H9 (cell line): ENCODE results near the gene NIFK. TPM values are rescaled to one million over a fixed set of nuclear protein-coding genes. Genes with fewer than 3 reads are reported as not detected.

Source experiments
- DNase-seq: peaks from one replicate; pipeline ENCODE4 v3.0.0-alpha.2; 2017
- H2AFZ ChIP-seq: one replicate; pipeline ENCODE4 v1.6.1; 2013; ENCODE audit warnings: mild to moderate bottlenecking, low read length, control low read depth, moderate library complexity
- H2AK5ac ChIP-seq: 2 replicates; pipeline ENCODE4 v1.6.1; 2013; ENCODE audit warnings: low read length, control low read depth, mixed read lengths; ENCODE audit not compliant: insufficient read length
- H2BK120ac ChIP-seq: one replicate; pipeline ENCODE4 v1.6.1; 2013; ENCODE audit warnings: low read depth, mild to moderate bottlenecking, low read length, control low read depth, inconsistent platforms; ENCODE audit not compliant: poor library complexity, severe bottlenecking
- H2BK12ac ChIP-seq: 2 replicates; pipeline ENCODE4 v1.6.1; 2013; ENCODE audit warnings: low read length, control low read depth, mixed read lengths, low read depth; ENCODE audit not compliant: insufficient read length
- H2BK15ac ChIP-seq: 2 replicates; pipeline ENCODE4 v1.6.1; 2013; ENCODE audit warnings: low read depth, low read length, control low read depth
- H2BK20ac ChIP-seq: one replicate; pipeline ENCODE4 v1.6.1; 2013; ENCODE audit warnings: low read depth, mild to moderate bottlenecking, low read length, control low read depth, inconsistent platforms; ENCODE audit not compliant: poor library complexity, severe bottlenecking
- H2BK5ac ChIP-seq: 2 replicates; pipeline ENCODE4 v1.6.1; 2013; ENCODE audit warnings: low read length, control low read depth, mixed read lengths; ENCODE audit not compliant: insufficient read length
- H3K14ac ChIP-seq: 2 replicates; pipeline ENCODE4 v1.6.1; 2013; ENCODE audit warnings: low read length, control low read depth; ENCODE audit not compliant: insufficient read depth
- H3K18ac ChIP-seq: 2 replicates; pipeline ENCODE4 v1.6.1; 2013; ENCODE audit warnings: low read depth, mild to moderate bottlenecking, mixed read lengths, low read length, control low read depth; ENCODE audit not compliant: insufficient read length
- H3K23ac ChIP-seq: 2 replicates; pipeline ENCODE4 v1.6.1; 2013; ENCODE audit warnings: low read length, control low read depth, mixed read lengths, low read depth; ENCODE audit not compliant: insufficient read length
- H3K23me2 ChIP-seq: 2 replicates; pipeline ENCODE4 v1.6.1; 2013; ENCODE audit warnings: low read depth, mild to moderate bottlenecking, mixed read lengths, low read length, control low read depth; ENCODE audit not compliant: insufficient read length, poor library complexity, severe bottlenecking
- H3K27ac ChIP-seq: 2 replicates; pipeline ENCODE4 v1.5.1; 2013; ENCODE audit warnings: low read length, control low read depth, mixed read lengths, low read depth; ENCODE audit not compliant: insufficient read length
- H3K27me3 ChIP-seq: 2 replicates; pipeline ENCODE4 v1.6.1; 2013; ENCODE audit warnings: low read length, control low read depth, inconsistent platforms; ENCODE audit not compliant: insufficient read depth
- H3K4ac ChIP-seq: 2 replicates; pipeline ENCODE4 v1.6.1; 2013; ENCODE audit warnings: low read depth, mild to moderate bottlenecking, control low read depth, inconsistent platforms, low read length, moderate library complexity
- H3K4me1 ChIP-seq: 2 replicates; pipeline ENCODE4 v1.6.1; 2013; ENCODE audit warnings: low read length, control low read depth, inconsistent platforms; ENCODE audit not compliant: insufficient read depth
- H3K4me2 ChIP-seq: 2 replicates; pipeline ENCODE4 v1.6.1; 2013; ENCODE audit warnings: low read length, control low read depth, mixed read lengths; ENCODE audit not compliant: insufficient read length, insufficient read depth
- H3K56ac ChIP-seq: 2 replicates; pipeline ENCODE4 v1.6.1; 2013; ENCODE audit warnings: low read depth, mild to moderate bottlenecking, mixed read lengths, low read length, control low read depth; ENCODE audit not compliant: insufficient read length
- H3K79me1 ChIP-seq: 2 replicates; pipeline ENCODE4 v1.6.1; 2013; ENCODE audit warnings: low read depth, mild to moderate bottlenecking, moderate library complexity, low read length, control low read depth, inconsistent platforms; ENCODE audit not compliant: insufficient read depth, poor library complexity, severe bottlenecking
- H3K79me2 ChIP-seq: 2 replicates; pipeline ENCODE4 v1.6.1; 2013; ENCODE audit warnings: low read length, control low read depth, inconsistent platforms; ENCODE audit not compliant: insufficient read depth
- H3K9ac ChIP-seq: 2 replicates; pipeline ENCODE4 v1.6.1; 2013; ENCODE audit warnings: low read length, control low read depth, mixed read lengths; ENCODE audit not compliant: insufficient read length; ENCODE audit errors: extremely low read depth
- H3K9me3 ChIP-seq: one replicate; pipeline ENCODE4 v1.6.1; 2013; ENCODE audit warnings: low read depth, low read length, inconsistent platforms; ENCODE audit not compliant: control insufficient read depth
- H3T11ph ChIP-seq: one replicate; pipeline ENCODE4 v1.6.1; 2013; ENCODE audit warnings: mild to moderate bottlenecking, low read length, control low read depth, inconsistent platforms
- H4K20me1 ChIP-seq: one replicate; pipeline ENCODE4 v1.6.1; 2013; ENCODE audit not compliant: control insufficient read depth, insufficient read length, insufficient read depth
- H4K5ac ChIP-seq: 2 replicates; pipeline ENCODE4 v1.6.1; 2013; ENCODE audit warnings: low read depth, mild to moderate bottlenecking, mixed read lengths, low read length, control low read depth; ENCODE audit not compliant: insufficient read length
- H4K8ac ChIP-seq: replicated peaks from 2 replicates; pipeline ENCODE4 v1.6.1; 2013; ENCODE audit warnings: low read length, control low read depth, mixed read lengths, low read depth; ENCODE audit not compliant: insufficient read length
- H4K91ac ChIP-seq: 2 replicates; pipeline ENCODE4 v1.6.1; 2013; ENCODE audit warnings: low read depth, mild to moderate bottlenecking, moderate library complexity, mixed read lengths, low read length, control low read depth; ENCODE audit not compliant: insufficient read length
- H3K27ac Mint-ChIP-seq, 3 experiments: 2 replicates in 2 of 3; 3 replicates in 1 of 3; pipeline ENCODE4 v1.8.0; 2020 to 2021; ENCODE audit warnings: mixed read lengths in 3 of 3, mild to moderate bottlenecking in 1 of 3, moderate library complexity in 1 of 3
- H3K27me3 Mint-ChIP-seq: 2 replicates; pipeline ENCODE4 v1.8.0; 2021; ENCODE audit warnings: low read depth, mild to moderate bottlenecking, moderate library complexity, mixed read lengths
- H3K36me3 Mint-ChIP-seq, 3 experiments: 2 replicates in 2 of 3; 3 replicates in 1 of 3; pipeline ENCODE4 v1.8.0; 2020 to 2021; ENCODE audit warnings: low read depth in 3 of 3, mixed read lengths in 3 of 3; ENCODE audit not compliant: insufficient read depth in 1 of 3
- H3K4me1 Mint-ChIP-seq, 2 experiments: 2 replicates each; pipeline ENCODE4 v1.8.0; 2020; ENCODE audit warnings: mixed read lengths in 2 of 2
- H3K4me3 Mint-ChIP-seq, 2 experiments: 2 replicates in 1 of 2; 3 replicates in 1 of 2; pipeline ENCODE4 v1.8.0; 2020 to 2021; ENCODE audit warnings: mild to moderate bottlenecking in 2 of 2, mixed read lengths in 2 of 2, moderate library complexity in 1 of 2
- H3K9me3 Mint-ChIP-seq, 2 experiments: 2 replicates in 1 of 2; 3 replicates in 1 of 2; pipeline ENCODE4 v1.8.0; 2020; ENCODE audit warnings: mild to moderate bottlenecking in 2 of 2, mixed read lengths in 2 of 2, moderate library complexity in 1 of 2
- WGBS: extraction: QIAGEN DNeasy Blood & Tissue Kit; methylation state at CpG from one replicate; pipeline ENCODE4 v1.1.7; 2013; ENCODE audit warnings: missing lambda C conversion rate, low lambda C conversion rate, mixed read lengths; ENCODE audit not compliant: insufficient read length; ENCODE audit errors: extremely low coverage; 5-methylcytosine and 5-hydroxymethylcytosine counted together
- total RNA-seq: library from RNA; stranded (reverse); gene quantifications from 2 replicates; pipeline ENCODE4 v1.2.1, GENCODE V29; 2021
- TF ChIP-seq, protein P1 (sequence below): fragments of 200-600 bp; sonication (generic); conservative IDR thresholded peaks from 3 replicates; pipeline ENCODE4 v1.8.0; 2021; ENCODE audit warnings: antibody characterized with exemption, mild to moderate bottlenecking

NIFK gene
- total RNA-seq, 1 experiment from 2014 or later, result 180 TPM

DNA sequence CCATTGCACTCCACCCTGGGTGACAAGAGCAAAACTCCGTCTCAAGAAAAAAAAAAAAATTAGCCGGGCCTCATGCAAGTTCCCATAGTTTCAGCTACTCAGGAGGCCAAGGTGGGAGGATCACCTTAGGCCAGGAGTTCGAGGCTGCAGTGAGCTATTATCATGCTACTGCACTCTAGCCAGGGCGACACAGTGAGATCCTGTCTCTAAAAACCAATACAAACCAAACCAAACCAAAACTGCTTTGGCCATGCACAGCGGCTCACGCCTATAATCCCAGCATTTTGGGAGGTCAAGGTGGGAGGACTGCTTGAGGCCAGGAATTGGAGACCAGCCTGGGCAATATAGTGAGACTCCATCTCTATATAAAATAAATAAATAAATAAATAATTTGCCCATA, 19.1 kb downstream of the NIFK start:
- H3K79me2 ChIP-seq, result no peaks in the 10 kb centered on the region
- H4K91ac ChIP-seq, result no peak overlapping the region
- no peak overlapping the region for H2AFZ ChIP-seq
- H3K9me3 ChIP-seq, result no peaks in the 10 kb centered on the region
- no CpG with 5 or more reads among the region's 6 CpGs for WGBS
- H2BK12ac ChIP-seq, result no peak overlapping the region
- Mint-ChIP-seq H3K9me3 (no peaks in the 10 kb centered on the region), H3K36me3 (no peaks in the 10 kb centered on the region), H3K4me3 (no peak overlapping the region), H3K27me3 (no peaks in the 10 kb centered on the region), H3K27ac (no peak overlapping the region), H3K4me1 (no peaks in the 10 kb centered on the region; a peak in 1 of 4 replicates)
- H3K18ac ChIP-seq, result no peak overlapping the region
- no peak overlapping the region for H3K9ac ChIP-seq
- H2BK15ac ChIP-seq, result no peak overlapping the region
- H3K4me2 ChIP-seq, result no peak overlapping the region
- H3K56ac ChIP-seq, result no peak overlapping the region
- H2BK5ac ChIP-seq, result no peak overlapping the region
- no peaks in the 10 kb centered on the region for H4K20me1 ChIP-seq
- H2AK5ac ChIP-seq, result no peak overlapping the region
- H3K23me2 ChIP-seq, result no peaks in the 10 kb centered on the region
- TF ChIP-seq, protein P1, sequence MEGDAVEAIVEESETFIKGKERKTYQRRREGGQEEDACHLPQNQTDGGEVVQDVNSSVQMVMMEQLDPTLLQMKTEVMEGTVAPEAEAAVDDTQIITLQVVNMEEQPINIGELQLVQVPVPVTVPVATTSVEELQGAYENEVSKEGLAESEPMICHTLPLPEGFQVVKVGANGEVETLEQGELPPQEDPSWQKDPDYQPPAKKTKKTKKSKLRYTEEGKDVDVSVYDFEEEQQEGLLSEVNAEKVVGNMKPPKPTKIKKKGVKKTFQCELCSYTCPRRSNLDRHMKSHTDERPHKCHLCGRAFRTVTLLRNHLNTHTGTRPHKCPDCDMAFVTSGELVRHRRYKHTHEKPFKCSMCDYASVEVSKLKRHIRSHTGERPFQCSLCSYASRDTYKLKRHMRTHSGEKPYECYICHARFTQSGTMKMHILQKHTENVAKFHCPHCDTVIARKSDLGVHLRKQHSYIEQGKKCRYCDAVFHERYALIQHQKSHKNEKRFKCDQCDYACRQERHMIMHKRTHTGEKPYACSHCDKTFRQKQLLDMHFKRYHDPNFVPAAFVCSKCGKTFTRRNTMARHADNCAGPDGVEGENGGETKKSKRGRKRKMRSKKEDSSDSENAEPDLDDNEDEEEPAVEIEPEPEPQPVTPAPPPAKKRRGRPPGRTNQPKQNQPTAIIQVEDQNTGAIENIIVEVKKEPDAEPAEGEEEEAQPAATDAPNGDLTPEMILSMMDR, result no peak
- no peak for DNase-seq
- no peaks in the 10 kb centered on the region for H3K27me3 ChIP-seq
- H3K79me1 ChIP-seq, result no peaks in the 10 kb centered on the region
- no peak overlapping the region for H3K23ac ChIP-seq
- no peak overlapping the region for H3K14ac ChIP-seq
- no peak overlapping the region for H3T11ph ChIP-seq
- H3K4ac ChIP-seq, result no peak overlapping the region
- H4K5ac ChIP-seq, result no peak overlapping the region
- H2BK120ac ChIP-seq, result no peak overlapping the region
- no peak overlapping the region for H4K8ac ChIP-seq
- no peaks in the 10 kb centered on the region for H3K4me1 ChIP-seq
- H2BK20ac ChIP-seq, result no peak overlapping the region
- no peak overlapping the region for H3K27ac ChIP-seq
